ENCODE data around the gene ZNF141.

- no peak for TF ChIP-seq POLR2A (IDR thresholded peaks at IDR 0.05)
- TF ChIP-seq CTCF (IDR thresholded peaks at IDR 0.05): no peak
Observed at GRCh38 chr4:306551-306961, 31.1 kb upstream of the ZNF141 start.

Measured in heart left ventricle (tissue), 13 donors.